SU-DHL-6 (cell line): Measurements from ENCODE around the gene XYLT1.
A peak's percentile ranks its signal among the peaks of the same experiment; 100 is the strongest.

Experiments
- H2AFZ ChIP-seq: fragments of 200-600 bp; sonication (generic); 2 replicates; pipeline ENCODE4 v1.6.1; 2014; ENCODE audit warnings: low read depth, mild to moderate bottlenecking, moderate library complexity, mixed read lengths, antibody characterized with exemption, low read length; ENCODE audit not compliant: severe bottlenecking
- H3F3A ChIP-seq: fragments of 200-600 bp; shearing (Covaris generic); 2 replicates; pipeline ENCODE4 v1.6.0; 2016; ENCODE audit warnings: antibody characterized with exemption, mild to moderate bottlenecking; ENCODE audit not compliant: insufficient read depth
- H3K27ac ChIP-seq: fragments of 200-600 bp; sonication (generic); 2 replicates; pipeline ENCODE4 v1.5.1; 2016; ENCODE audit warnings: low read depth, mild to moderate bottlenecking, low read length, moderate library complexity, mixed read lengths
- H3K27me3 ChIP-seq: fragments of 200-600 bp; sonication (generic), shearing (Covaris generic); 2 replicates; pipeline ENCODE4 v1.6.0; 2014; ENCODE audit warnings: mild to moderate bottlenecking, low read length
- H3K36me3 ChIP-seq: fragments of 200-600 bp; sonication (generic); 2 replicates; pipeline ENCODE4 v1.6.1; 2014; ENCODE audit warnings: mild to moderate bottlenecking, low read length, mixed read lengths
- H3K4me2 ChIP-seq: fragments of 300-600, 200-600 bp; shearing (Covaris generic), sonication (generic); 2 replicates; pipeline ENCODE4 v1.6.0; 2014; ENCODE audit warnings: low read length, low read depth, mild to moderate bottlenecking; ENCODE audit not compliant: poor library complexity, severe bottlenecking
- H3K4me3 ChIP-seq: fragments of 200-600 bp; sonication (generic); 2 replicates; pipeline ENCODE4 v1.5.1; 2014; ENCODE audit warnings: antibody characterized with exemption, low read length, mild to moderate bottlenecking, mixed read lengths; ENCODE audit not compliant: insufficient read depth, poor library complexity, severe bottlenecking
- H3K79me2 ChIP-seq: fragments of 200-600 bp; sonication (generic); 2 replicates; pipeline ENCODE4 v1.6.1; 2014; ENCODE audit warnings: mild to moderate bottlenecking, low read length, moderate library complexity; ENCODE audit not compliant: insufficient read depth
- H3K9ac ChIP-seq: fragments of 200-600 bp; sonication (generic); 2 replicates; pipeline ENCODE4 v1.7.0; 2014; ENCODE audit warnings: mild to moderate bottlenecking, low read length
- H3K9me2 ChIP-seq: fragments of 200-600 bp; sonication (generic); replicated peaks from 2 replicates; pipeline ENCODE4 v1.6.1; 2014; ENCODE audit warnings: low read length; ENCODE audit not compliant: insufficient read depth
- H3K9me3 ChIP-seq: fragments of 200-600 bp; sonication (generic); 2 replicates; pipeline ENCODE4 v1.6.1; 2014; ENCODE audit warnings: low read length, mixed read lengths; ENCODE audit not compliant: insufficient read depth
- H4K20me1 ChIP-seq: fragments of 200-600 bp; sonication (generic); 2 replicates; pipeline ENCODE4 v1.6.1; 2014; ENCODE audit warnings: low read depth, mild to moderate bottlenecking, antibody characterized with exemption, low read length, moderate library complexity, mixed read lengths
- CTCF ChIP-seq: fragments of 200-600 bp; sonication (generic); IDR thresholded peaks from one replicate; pipeline ENCODE4 v1.5.1; 2017; ENCODE audit warnings: antibody characterized with exemption, mild to moderate bottlenecking, low read length, moderate library complexity; ENCODE audit not compliant: insufficient read depth, poor library complexity, severe bottlenecking
- EZH2phosphoT487 ChIP-seq: fragments of 200-600 bp; sonication (generic), shearing (Covaris generic); conservative IDR thresholded peaks from 2 replicates; pipeline ENCODE4 v1.6.1; 2018; ENCODE audit warnings: mild to moderate bottlenecking, antibody characterized with exemption, low read length, moderate library complexity, mixed read lengths

XYLT1 gene

GRCh38 chr16:17070882-17071592 is 399.7 kb downstream of the XYLT1 start:
- peak overlapping the region; percentile 40 for H3K4me2 ChIP-seq
- no peak overlapping the region for H3K4me3 ChIP-seq

GRCh38 chr16:17069681-17070080 is 401.1 kb downstream of the XYLT1 start:
- H3K4me3 ChIP-seq = no peak overlapping the region
- no peaks in the 10 kb centered on the region for H3K9me3 ChIP-seq
- H3K27me3 ChIP-seq = no peaks in the 10 kb centered on the region
- no peaks in the 10 kb centered on the region for H3K36me3 ChIP-seq
- H3K79me2 ChIP-seq = no peaks in the 10 kb centered on the region
- no peak overlapping the region for H3K27ac ChIP-seq
- H4K20me1 ChIP-seq = no peaks in the 10 kb centered on the region
- no peak overlapping the region for H3K4me2 ChIP-seq
- H3F3A ChIP-seq = no peaks in the 10 kb centered on the region
- no peaks in the 10 kb centered on the region for H3K9me2 ChIP-seq
- TF ChIP-seq EZH2phosphoT487 = no peak
- no peak for TF ChIP-seq CTCF
- H3K9ac ChIP-seq = no peak overlapping the region
- no peak overlapping the region for H2AFZ ChIP-seq

More at GRCh38 chr16:17070882-17071592, 399.7 kb downstream of the XYLT1 start:
- no peaks in the 10 kb centered on the region for H3K9me3 ChIP-seq
- no peak for TF ChIP-seq CTCF
- TF ChIP-seq EZH2phosphoT487 = no peak
- H3F3A ChIP-seq = no peaks in the 10 kb centered on the region
- H4K20me1 ChIP-seq = no peaks in the 10 kb centered on the region
- H3K9ac ChIP-seq = no peak overlapping the region
- no peaks in the 10 kb centered on the region for H3K27me3 ChIP-seq
- H3K27ac ChIP-seq = no peak overlapping the region
- no peak overlapping the region for H2AFZ ChIP-seq
- H3K9me2 ChIP-seq = no peaks in the 10 kb centered on the region
- H3K79me2 ChIP-seq = no peaks in the 10 kb centered on the region
- no peaks in the 10 kb centered on the region for H3K36me3 ChIP-seq

- Histone ChIP-seq H3F3A (no peaks in the 10 kb centered on the region), H3K9me2 (no peaks in the 10 kb centered on the region), H3K4me3 (no peak overlapping the region), H2AFZ (no peak overlapping the region), H3K4me2 (no peak overlapping the region), H3K9me3 (no peaks in the 10 kb centered on the region), H3K27ac (no peak overlapping the region), H4K20me1 (no peaks in the 10 kb centered on the region), H3K36me3 (no peaks in the 10 kb centered on the region), H3K9ac (no peak overlapping the region), H3K27me3 (no peaks in the 10 kb centered on the region), H3K79me2 (no peaks in the 10 kb centered on the region)
- TF ChIP-seq EZH2phosphoT487 (no peak), CTCF (no peak)
Measured at GRCh38 chr16:17068524-17068923, 402.2 kb downstream of the XYLT1 start.
